T-helper 17 cell (primary cell): ENCODE data around the gene CATSPERD. TPM values are rescaled to one million over a fixed set of nuclear protein-coding genes. Genes with fewer than 3 reads are reported as not detected.

Source experiments
- ATAC-seq: fragments of 150-1000 bp; cut with Tn5 transposase; 2 replicates; pipeline ENCODE4 v1.10.0; 2021; ENCODE audit warnings: mild to moderate bottlenecking, moderate library complexity
- DNase-seq, 3 donors: peaks; one replicate each; pipeline versions ENCODE4 v3.0.0 to v3.0.0-alpha.2; 2020 to 2021
- H3K9me3 ChIP-seq: one replicate; pipeline ENCODE4 v1.7.0; 2013; ENCODE audit warnings: low read length, mild to moderate bottlenecking; ENCODE audit not compliant: control insufficient read depth, poor library complexity, severe bottlenecking
- H3K27ac Mint-ChIP-seq: one replicate; pipeline ENCODE4 v1.8.0; 2022; ENCODE audit warnings: mild to moderate bottlenecking, moderate library complexity, mixed read lengths
- H3K27me3 Mint-ChIP-seq: one replicate; pipeline ENCODE4 v1.8.0; 2022; ENCODE audit warnings: mixed read lengths
- H3K36me3 Mint-ChIP-seq: one replicate; pipeline ENCODE4 v1.8.0; 2022; ENCODE audit warnings: low read depth, mixed read lengths
- H3K4me1 Mint-ChIP-seq: one replicate; pipeline ENCODE4 v1.8.0; 2022; ENCODE audit warnings: mild to moderate bottlenecking, mixed read lengths
- H3K4me3 Mint-ChIP-seq: one replicate; pipeline ENCODE4 v1.8.0; 2022; ENCODE audit warnings: mild to moderate bottlenecking, moderate library complexity, mixed read lengths
- total RNA-seq, 4 donors: library from RNA in 2 of 4; stranded (reverse) in 2 of 4; gene quantifications; one replicate each; pipeline ENCODE4 v1.2.3 and lab custom pipeline; 2022 to 2026

Gene CATSPERD
- total RNA-seq, 2 donors from 2014 or later, result not detected

- Mint-ChIP-seq H3K4me3 (peak overlapping the region; percentile 4), H3K27ac (no peak overlapping the region)
- no peak for DNase-seq
Measured at GRCh38 chr19:5806905-5807304, 86.5 kb downstream of the CATSPERD start.

GRCh38 chr19:5808120-5808816 lies 87.8 kb downstream of the CATSPERD start:
- Mint-ChIP-seq H3K27me3 (no peaks in the 10 kb centered on the region), H3K4me1 (peaks cover 6% of the 10 kb centered on the region), H3K36me3 (no peaks in the 10 kb centered on the region), H3K27ac (no peak overlapping the region), H3K4me3 (no peak overlapping the region)
- DNase-seq, result no peak
- H3K9me3 ChIP-seq, result no peaks in the 10 kb centered on the region
- ATAC-seq, result no peak

More at GRCh38 chr19:5806905-5807304, 86.5 kb downstream of the CATSPERD start:
- no peaks in the 10 kb centered on the region for H3K36me3 Mint-ChIP-seq
- no peak for ATAC-seq
- H3K4me1 Mint-ChIP-seq, result peaks cover 8% of the 10 kb centered on the region
- H3K27me3 Mint-ChIP-seq, result peaks cover under 1% of the 10 kb centered on the region
- no peaks in the 10 kb centered on the region for H3K9me3 ChIP-seq

DNA sequence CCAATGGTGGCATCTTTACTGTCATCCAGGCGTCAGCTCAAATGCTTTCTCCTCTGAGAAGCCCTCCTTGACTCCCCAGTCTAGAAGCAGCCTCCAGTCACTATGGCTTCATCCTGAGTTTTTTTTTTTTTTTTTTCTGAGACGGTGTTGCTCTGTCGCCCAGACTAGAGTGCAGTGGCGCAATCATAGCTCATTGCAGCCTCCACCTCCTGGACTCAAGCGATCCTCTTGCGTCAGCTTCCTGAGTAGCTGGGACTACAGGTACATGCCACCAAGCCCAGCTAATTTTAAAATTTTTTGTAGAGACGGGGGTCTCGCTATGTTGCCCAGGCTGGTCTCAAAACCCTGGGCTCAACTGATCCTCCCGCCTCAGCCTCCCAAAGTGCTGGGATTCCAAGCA lies 88.6 kb downstream of the CATSPERD start:
- H3K27me3 Mint-ChIP-seq, result no peaks in the 10 kb centered on the region
- peaks cover 2% of the 10 kb centered on the region for H3K4me1 Mint-ChIP-seq
- no peaks in the 10 kb centered on the region for H3K36me3 Mint-ChIP-seq
- H3K27ac Mint-ChIP-seq, result peak overlapping the region; percentile 19
- no peak for DNase-seq
- H3K9me3 ChIP-seq, result no peaks in the 10 kb centered on the region
- ATAC-seq, result no peak
- no peak overlapping the region for H3K4me3 Mint-ChIP-seq

- Mint-ChIP-seq H3K4me3 (no peak overlapping the region), H3K27me3 (no peaks in the 10 kb centered on the region), H3K27ac (no peak overlapping the region), H3K4me1 (no peaks in the 10 kb centered on the region), H3K36me3 (no peaks in the 10 kb centered on the region)
- no peaks in the 10 kb centered on the region for H3K9me3 ChIP-seq
- DNase-seq (no peak), ATAC-seq (no peak)
Measured at GRCh38 chr19:5809469-5809868, 89.0 kb downstream of the CATSPERD start.

GRCh38 chr19:5811117-5811516 lies 90.7 kb downstream of the CATSPERD start:
- Mint-ChIP-seq H3K4me3 (no peak overlapping the region), H3K36me3 (no peaks in the 10 kb centered on the region)
- H3K9me3 ChIP-seq, result no peaks in the 10 kb centered on the region

DNA sequence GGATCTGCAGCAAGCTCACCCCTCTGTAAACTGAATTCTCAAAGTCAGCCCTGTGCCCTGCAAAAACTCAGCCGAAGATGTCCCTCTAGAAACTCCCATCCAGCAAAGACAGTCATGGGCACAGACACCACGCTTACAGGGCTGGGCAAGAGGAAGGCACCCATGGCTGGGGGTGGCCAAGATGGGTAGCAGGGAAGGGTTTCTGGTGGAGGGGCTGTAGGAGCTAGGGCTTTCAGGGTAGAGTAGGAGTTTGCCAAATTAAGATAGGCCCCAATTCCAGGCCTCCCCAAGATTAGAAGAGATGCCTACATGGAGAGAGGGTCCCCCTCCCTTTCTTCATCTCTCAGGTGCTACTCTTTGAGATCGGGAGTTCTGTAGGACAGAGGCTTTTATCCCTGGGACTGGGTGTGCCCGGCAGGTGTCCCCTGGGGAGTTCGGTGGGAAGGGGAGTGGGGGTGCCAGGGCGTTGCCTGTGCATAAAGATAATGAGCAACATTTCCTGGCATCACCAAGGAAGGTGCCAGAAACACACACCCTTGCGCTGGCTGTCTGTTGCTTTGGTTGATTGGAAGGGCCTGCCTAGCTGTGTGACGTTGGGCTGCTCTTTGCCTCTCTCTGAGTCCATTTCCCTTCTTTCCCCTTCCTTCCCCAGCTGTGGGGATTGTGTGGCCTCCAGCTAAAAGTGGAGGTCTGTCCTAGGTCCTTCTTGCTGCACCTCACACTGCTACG lies 93.8 kb downstream of the CATSPERD start:
- H3K9me3 ChIP-seq, result no peaks in the 10 kb centered on the region
- DNase-seq (no peak), ATAC-seq (no peak)
- H3K4me1 Mint-ChIP-seq, result peaks cover 8% of the 10 kb centered on the region
- no peak overlapping the region for H3K27ac Mint-ChIP-seq
- H3K36me3 Mint-ChIP-seq, result no peaks in the 10 kb centered on the region
- H3K4me3 Mint-ChIP-seq, result no peak overlapping the region
- H3K27me3 Mint-ChIP-seq, result no peaks in the 10 kb centered on the region

More at GRCh38 chr19:5811117-5811516, 90.7 kb downstream of the CATSPERD start:
- H3K27ac Mint-ChIP-seq, result no peak overlapping the region
- DNase-seq (no peak), ATAC-seq (no peak)
- no peaks in the 10 kb centered on the region for H3K27me3 Mint-ChIP-seq
- no peaks in the 10 kb centered on the region for H3K4me1 Mint-ChIP-seq

DNA sequence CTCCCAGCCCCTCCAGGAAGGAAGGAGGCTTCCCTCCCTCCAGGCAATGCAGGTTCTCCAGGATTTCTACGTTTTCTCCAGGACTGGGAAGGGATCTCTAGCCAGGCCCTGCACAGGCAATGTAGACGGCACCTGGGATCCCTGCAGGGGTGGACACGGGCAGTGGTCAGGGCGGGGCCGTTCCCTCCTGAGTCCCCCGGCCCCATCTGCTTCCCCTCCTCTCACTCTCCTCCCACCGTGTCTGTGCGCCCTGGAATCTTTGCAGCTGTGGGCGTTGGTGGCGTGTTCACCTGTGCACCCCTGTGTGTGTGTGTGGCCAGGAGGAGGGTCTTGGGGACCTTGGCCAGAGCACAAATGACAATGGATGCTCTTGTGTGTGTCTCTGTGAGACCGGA lies 94.4 kb downstream of the CATSPERD start:
- no peaks in the 10 kb centered on the region for H3K36me3 Mint-ChIP-seq
- H3K9me3 ChIP-seq, result no peaks in the 10 kb centered on the region
- no peaks in the 10 kb centered on the region for H3K27me3 Mint-ChIP-seq
- DNase-seq (no peak), ATAC-seq (no peak)
- no peak overlapping the region for H3K27ac Mint-ChIP-seq
- peaks cover 10% of the 10 kb centered on the region for H3K4me1 Mint-ChIP-seq
- H3K4me3 Mint-ChIP-seq, result no peak overlapping the region

- H3K36me3 Mint-ChIP-seq, result no peaks in the 10 kb centered on the region
- ATAC-seq, result no peak
- H3K4me3 Mint-ChIP-seq, result no peak overlapping the region
- DNase-seq, result no peak
- no peaks in the 10 kb centered on the region for H3K9me3 ChIP-seq
- H3K27ac Mint-ChIP-seq, result no peak overlapping the region
- H3K4me1 Mint-ChIP-seq, result peaks cover 10% of the 10 kb centered on the region
- no peaks in the 10 kb centered on the region for H3K27me3 Mint-ChIP-seq
Measured at GRCh38 chr19:5817218-5817617, 96.8 kb downstream of the CATSPERD start.

DNA sequence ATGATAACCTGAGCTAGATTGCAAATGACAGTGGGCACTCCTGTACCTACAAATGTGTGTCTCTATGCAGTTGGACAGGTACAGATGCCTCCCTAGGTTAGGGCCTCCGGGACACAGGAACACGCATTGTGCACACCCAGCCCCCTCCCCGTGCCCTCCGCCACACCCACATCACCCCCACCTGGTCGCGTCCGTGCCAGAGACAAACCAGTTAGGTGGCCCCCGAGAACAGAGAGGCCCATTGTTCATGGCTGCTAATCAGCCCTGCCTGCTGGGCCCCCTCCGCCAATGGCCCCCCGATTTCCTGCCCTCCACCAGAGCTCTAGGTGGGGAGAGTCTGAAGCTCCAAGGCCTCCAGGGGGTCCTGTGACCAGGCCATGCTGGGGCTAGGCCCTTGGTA lies 98.2 kb downstream of the CATSPERD start:
- DNase-seq (no peak), ATAC-seq (no peak)
- H3K36me3 Mint-ChIP-seq, result no peaks in the 10 kb centered on the region
- H3K4me1 Mint-ChIP-seq, result peaks cover 10% of the 10 kb centered on the region
- H3K4me3 Mint-ChIP-seq, result no peak overlapping the region
- no peaks in the 10 kb centered on the region for H3K9me3 ChIP-seq
- no peak overlapping the region for H3K27ac Mint-ChIP-seq
- no peaks in the 10 kb centered on the region for H3K27me3 Mint-ChIP-seq

DNA sequence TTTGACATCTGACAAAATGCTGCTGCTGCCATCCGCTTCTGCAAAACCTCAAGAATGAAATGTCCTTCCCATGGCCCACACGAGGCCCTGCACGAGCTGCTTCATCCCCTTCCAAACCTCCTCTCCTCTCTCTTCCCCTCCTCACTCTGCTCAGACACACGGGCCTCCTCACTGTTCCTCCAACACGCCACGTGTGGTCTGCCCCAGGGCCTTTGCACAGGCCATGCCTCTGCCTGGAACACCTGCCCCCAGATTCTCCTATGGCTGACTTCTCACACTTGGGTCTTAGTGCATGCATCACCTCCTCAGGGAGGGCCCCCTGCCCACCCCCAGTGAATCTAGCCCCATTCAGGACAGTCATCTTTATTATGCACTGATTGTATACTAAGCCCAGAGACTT lies 100.3 kb downstream of the CATSPERD start:
- H3K27ac Mint-ChIP-seq, result no peak overlapping the region
- H3K4me3 Mint-ChIP-seq, result no peak overlapping the region

DNA sequence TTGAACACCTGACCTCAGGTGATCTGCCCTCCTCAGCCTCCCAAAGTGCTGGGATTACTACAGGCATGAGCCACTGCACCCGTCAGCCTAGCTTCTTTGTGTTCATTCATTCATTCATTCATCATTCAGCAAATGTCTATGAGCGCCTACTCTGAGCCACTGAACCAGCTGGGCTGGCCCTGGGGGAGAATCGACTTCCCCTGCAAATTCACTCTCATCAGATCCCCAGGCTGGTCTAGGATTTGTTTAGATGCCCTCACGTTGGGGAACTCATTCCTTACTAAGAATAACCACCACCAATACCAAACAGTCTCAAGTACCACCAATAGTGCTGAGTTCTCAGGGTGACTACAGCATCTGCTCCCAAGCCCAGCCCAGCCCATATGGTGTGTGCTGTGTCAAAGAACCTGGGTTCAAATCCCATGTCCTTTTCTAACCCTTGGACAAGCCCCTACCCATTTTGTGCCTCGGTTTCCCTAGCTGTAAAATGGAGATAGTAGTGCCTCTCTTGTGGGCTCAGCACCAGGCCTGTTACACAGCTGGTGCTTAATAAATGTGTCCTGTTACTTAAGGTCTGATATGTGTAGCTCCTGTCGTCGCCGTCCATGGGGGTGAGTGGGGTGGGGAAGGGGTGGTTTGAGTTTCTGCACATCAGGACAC lies 101.2 kb downstream of the CATSPERD start:
- DNase-seq (no peak), ATAC-seq (no peak)
- Mint-ChIP-seq H3K27ac (peak overlapping the region; percentile 41), H3K4me1 (peaks cover 10% of the 10 kb centered on the region), H3K4me3 (no peak overlapping the region), H3K27me3 (no peaks in the 10 kb centered on the region), H3K36me3 (no peaks in the 10 kb centered on the region)
- H3K9me3 ChIP-seq, result no peaks in the 10 kb centered on the region

More for the DNA sequence above, 100.3 kb downstream of the CATSPERD start:
- no peaks in the 10 kb centered on the region for H3K9me3 ChIP-seq
- DNase-seq, result no peak
- peaks cover 10% of the 10 kb centered on the region for H3K4me1 Mint-ChIP-seq
- no peak for ATAC-seq
- no peaks in the 10 kb centered on the region for H3K27me3 Mint-ChIP-seq
- no peaks in the 10 kb centered on the region for H3K36me3 Mint-ChIP-seq

- peaks cover 2% of the 10 kb centered on the region for H3K36me3 Mint-ChIP-seq
Measured at GRCh38 chr19:5822181-5822844, 101.9 kb downstream of the CATSPERD start.

More at GRCh38 chr19:5822181-5822844, 101.9 kb downstream of the CATSPERD start:
- ATAC-seq (no peak), DNase-seq (no peak)
- Mint-ChIP-seq H3K4me3 (no peak overlapping the region), H3K27me3 (no peaks in the 10 kb centered on the region), H3K27ac (no peak overlapping the region), H3K4me1 (peaks cover 9% of the 10 kb centered on the region)
- no peaks in the 10 kb centered on the region for H3K9me3 ChIP-seq
